Stromal cell of bone marrow (primary cell): ENCODE data around the gene NMNAT1.
"Not testable (repeated sequence)": the region's sequence is repeated elsewhere in the genome, so short reads cannot be mapped to it uniquely, and the experiment has no call there.

Experiments used
- DNase-seq: peaks from one replicate; pipeline ENCODE4 v3.0.0-alpha.2; 2012; ENCODE audit warnings: low read depth

Gene NMNAT1

GRCh38 chr1:9920606-9921005 lies 22.7 kb upstream of the NMNAT1 start:
- no peak for DNase-seq

- no peak for DNase-seq
Observed at GRCh38 chr1:9922342-9922741, 20.9 kb upstream of the NMNAT1 start.

- no peak for DNase-seq
Observed at GRCh38 chr1:9927259-9927658, 16.0 kb upstream of the NMNAT1 start.

- DNase-seq, result no peak
Observed at GRCh38 chr1:9929431-9930385, 13.6 kb upstream of the NMNAT1 start.

- DNase-seq, result peak; percentile 48
Observed at GRCh38 chr1:9942399-9942938, 806 bp upstream of the NMNAT1 start.

- no peak for DNase-seq
Observed at GRCh38 chr1:9946315-9946714, 3.0 kb downstream of the NMNAT1 start.

GRCh38 chr1:9957726-9958125 lies 14.5 kb downstream of the NMNAT1 start:
- no peak for DNase-seq

- DNase-seq, result no peak
Observed at GRCh38 chr1:9960011-9960410, 16.7 kb downstream of the NMNAT1 start.

- DNase-seq, result no peak
Observed at GRCh38 chr1:9960706-9961562, 17.7 kb downstream of the NMNAT1 start.

GRCh38 chr1:9984253-9984652 lies 41.0 kb downstream of the NMNAT1 start:
- DNase-seq, result no peak

- DNase-seq, result no peak
Observed at GRCh38 chr1:9985001-9985400, 41.7 kb downstream of the NMNAT1 start.

- no peak for DNase-seq
Observed at GRCh38 chr1:9989773-9990172, 46.5 kb downstream of the NMNAT1 start.

- no peak for DNase-seq
Observed at GRCh38 chr1:9990944-9991343, 47.7 kb downstream of the NMNAT1 start.

GRCh38 chr1:9992910-9993309 lies 49.6 kb downstream of the NMNAT1 start:
- DNase-seq, result no peak

GRCh38 chr1:9993561-9994075 lies 50.3 kb downstream of the NMNAT1 start:
- DNase-seq, result no peak

GRCh38 chr1:9996624-9997582 lies 53.6 kb downstream of the NMNAT1 start, which contains the start of gene RBP7:
RBP7 (plus strand) TSS chr1:9997228; CDS start chr1:9997259, 31 bp downstream.
- DNase-seq, result no peak

- DNase-seq, result no peak
Observed at GRCh38 chr1:10001016-10001665, 57.9 kb downstream of the NMNAT1 start.

GRCh38 chr1:10005248-10005647 lies 62.0 kb downstream of the NMNAT1 start:
- not testable (repeated sequence) for DNase-seq

- no peak for DNase-seq
Observed at GRCh38 chr1:10007169-10007568, 63.9 kb downstream of the NMNAT1 start.

GRCh38 chr1:10014016-10014415 lies 70.7 kb downstream of the NMNAT1 start:
- no peak for DNase-seq

GRCh38 chr1:10019561-10019960 lies 76.3 kb downstream of the NMNAT1 start:
- DNase-seq, result no peak
